GM12878 (cell line): ENCODE data around the gene WNT11. TPM values are rescaled to one million over a fixed set of nuclear protein-coding genes. Genes with fewer than 3 reads are reported as not detected.

Experiments used
- ATAC-seq: fragments of 200-7000 bp; cut with Tn5 transposase; 3 replicates; pipeline ENCODE4 v1.9.1; 2020; ENCODE audit warnings: mild to moderate bottlenecking, moderate library complexity
- BruUV-seq: library from RNA; stranded (reverse); fragments of 400-500 nt; replicated peaks from 2 replicates; lab custom pipeline; 2021; lab: Mats Ljungman, UMichigan
- CTCF ChIA-PET: fragments of 300-600 bp; sonication (Branson Sonifier 250); formaldehyde crosslinking; extraction: SDS; loops from one replicate; lab custom pipeline; 2021; ENCODE audit warnings: inconsistent platforms; lab: Yijun Ruan, JAX
- POLR2A ChIA-PET: fragments of 350-600 bp; formaldehyde crosslinking; extraction: SDS; loops from one replicate; lab custom pipeline; 2021; ENCODE audit warnings: inconsistent platforms; lab: Charles Lee
- RAD21 ChIA-PET: fragments of 300-600 bp; sonication (Branson Sonifier 250); formaldehyde crosslinking; loops from one replicate; lab custom pipeline; 2023; ENCODE audit warnings: antibody characterized with exemption; ENCODE audit not compliant: unreplicated experiment; lab: Charles Lee
- SMC1A ChIA-PET: fragments of 300-600 bp; sonication (Branson Sonifier 250); formaldehyde crosslinking; loops from one replicate; lab custom pipeline; 2023; ENCODE audit not compliant: unreplicated experiment, uncharacterized antibody; lab: Charles Lee
- DNase-seq: peaks from one replicate; pipeline ENCODE4 v3.0.0-alpha.2; 2011; ENCODE audit warnings: low read depth, low spot score
- FAIRE-seq: peaks from 3 replicates; lab custom pipeline; 2011; peaks lifted over from hg19 to GRCh38; lab: Jason Lieb, UNC
- H2AFZ ChIP-seq: 2 replicates; pipeline ENCODE4 v1.6.0; 2011; ENCODE audit warnings: low read depth, low read length, control low read depth; ENCODE audit not compliant: control insufficient read depth
- H3K27ac ChIP-seq: 2 replicates; pipeline ENCODE4 v1.5.1; 2011; ENCODE audit warnings: control low read depth; ENCODE audit not compliant: control insufficient read depth, insufficient read depth
- H3K27me3 ChIP-seq, 2 experiments: replicated peaks in 1 of 2; 2 replicates each; pipeline versions ENCODE4 v1.6.0 to v1.6.1; 2011; ENCODE audit warnings: low read length in 1 of 2; ENCODE audit not compliant: control insufficient read depth in 2 of 2, insufficient read depth in 2 of 2
- H3K36me3 ChIP-seq, 2 experiments: 2 replicates each; pipeline ENCODE4 v1.5.1; 2011; ENCODE audit warnings: low read length in 1 of 2; ENCODE audit not compliant: control insufficient read depth in 2 of 2, insufficient read depth in 2 of 2
- H3K4me1 ChIP-seq: 2 replicates; pipeline ENCODE4 v1.6.1; 2011; ENCODE audit warnings: mild to moderate bottlenecking, low read length, moderate library complexity, mixed read lengths; ENCODE audit not compliant: control insufficient read depth, insufficient read depth
- H3K4me2 ChIP-seq: 2 replicates; pipeline ENCODE4 v1.6.0; 2011; ENCODE audit warnings: control low read depth; ENCODE audit not compliant: control insufficient read depth, insufficient read depth
- H3K4me3 ChIP-seq: fragments of 200-600 bp; sonication (generic); 2 replicates; pipeline ENCODE4 v1.5.1; 2016
- H3K79me2 ChIP-seq: 2 replicates; pipeline ENCODE4 v1.6.0; 2011; ENCODE audit warnings: low read length; ENCODE audit not compliant: control insufficient read depth, insufficient read depth
- H3K9ac ChIP-seq: 2 replicates; pipeline ENCODE4 v1.8.0; 2011; ENCODE audit warnings: low read length, control low read depth, mixed read lengths; ENCODE audit not compliant: control insufficient read depth, insufficient read depth
- H3K9me3 ChIP-seq: replicated peaks from 3 replicates; pipeline ENCODE4 v1.5.1; 2011; ENCODE audit warnings: mild to moderate bottlenecking, low read length; ENCODE audit not compliant: control insufficient read depth, insufficient read depth
- H4K20me1 ChIP-seq: 2 replicates; pipeline ENCODE4 v1.6.0; 2011; ENCODE audit not compliant: control insufficient read depth, insufficient read depth
- BCL3 ChIP-seq: IDR thresholded peaks from 2 replicates; pipeline ENCODE4 v1.6.1; 2011; ENCODE audit warnings: borderline replicate concordance, low read depth, mild to moderate bottlenecking, moderate library complexity, low read length; ENCODE audit not compliant: insufficient read depth, poor library complexity, severe bottlenecking
- ZNF274 ChIP-seq: IDR thresholded peaks from one replicate; pipeline ENCODE4 v1.8.0; 2011; ENCODE audit not compliant: insufficient read length, insufficient read depth
- WGBS: methylation state at CpG from one replicate; pipeline ENCODE4 v1.1.6; 2016; ENCODE audit warnings: low lambda C conversion rate; ENCODE audit not compliant: insufficient replicate concordance, insufficient coverage; ENCODE audit errors: missing lambda C conversion rate; 5-methylcytosine and 5-hydroxymethylcytosine counted together
- in situ Hi-C: fragments of 300-500 bp; cut with MboI; formaldehyde crosslinking; loops from 9 replicates; pipeline ENCODE4 v1.14.3; 2018; ENCODE audit warnings: mixed read lengths
- intact Hi-C: fragments of 100-400 bp; cut with micrococcal nuclease; formaldehyde crosslinking; loops from one replicate; pipeline ENCODE4 v1.14.2; 2022; ENCODE audit not compliant: unreplicated experiment
- polyA plus RNA-seq, 11 experiments: library from polyadenylated mRNA; depleted of rRNA in 4 of 11; unstranded in 6 of 11; stranded (reverse) in 5 of 11; fragments of >200 nt; fragmentation: Nextera tagmentation in 4 of 11; fragmentation: Illumina TruSeq in 1 of 11; extraction: Ambion mirVana in 4 of 11; extraction: Trizol in 1 of 11; gene quantifications; 1 replicate in 1 of 11; 2 replicates in 10 of 11; pipeline versions ENCODE4 v1.2.1 to v1.2.3, GENCODE V29; 2011 to 2016; ENCODE audit warnings: inconsistent platforms in 2 of 11, missing spikeins in 2 of 11, low read depth in 1 of 11
- total RNA-seq, 4 experiments: library from RNA; depleted of rRNA in 3 of 4; stranded (reverse); fragments of >200 nt in 3 of 4; fragmentation: Illumina TruSeq in 1 of 4; extraction: Trizol in 1 of 4; gene quantifications; 2 replicates each; pipeline versions ENCODE4 v1.2.1 to v1.2.3, GENCODE V29; 2013 to 2021

Gene WNT11
- total and polyA plus RNA-seq, 10 of the 15 experiments (the other 5 are each of a cell fraction or from before 2014, with no cell fraction given) = 0.05 to 0.19 TPM; not detected in 8

- CTCF ChIA-PET = interaction anchor here (1.0 kb wide), 1 partner anchor 35 kb away, joined by 4 read pairs; no protein-coding TSS in a partner anchor
- no peak for ATAC-seq
Observed at GRCh38 chr11:76243193-76243956, 37.1 kb upstream of the WNT11 start.

More at GRCh38 chr11:76243193-76243956, 37.1 kb upstream of the WNT11 start:
- Histone ChIP-seq H3K9ac (no peak overlapping the region), H3K4me3 (no peak overlapping the region), H3K4me2 (no peak overlapping the region), H3K79me2 (no peaks in the 10 kb centered on the region), H2AFZ (no peak overlapping the region), H3K4me1 (no peaks in the 10 kb centered on the region), H4K20me1 (peaks cover 3% of the 10 kb centered on the region), H3K36me3 (no peaks in the 10 kb centered on the region), H3K27me3 (peaks cover 0 to 3% of the 10 kb centered on the region in 2 experiments; a peak in 2 of 4 replicates), H3K9me3 (no peaks in the 10 kb centered on the region), H3K27ac (no peak overlapping the region)
- intact Hi-C loops = no loop called here
- SMC1A ChIA-PET = no interaction called here
- no peak for TF ChIP-seq ZNF274
- TF ChIP-seq BCL3 = peak; percentile 64
- RAD21 ChIA-PET = no interaction called here
- FAIRE-seq (no peak), DNase-seq (no peak)
- POLR2A ChIA-PET = interaction anchor here (0.7 kb wide), 1 partner anchor 8 kb away, joined by 4 read pairs; no protein-coding TSS in a partner anchor
- 36% methylated on average over 16 of the region's 23 CpGs for WGBS
- in situ Hi-C loops = no loop called here
- BruUV-seq = no TSS peak
